ENCODE data around the gene GNB2.

Gene GNB2

DNA sequence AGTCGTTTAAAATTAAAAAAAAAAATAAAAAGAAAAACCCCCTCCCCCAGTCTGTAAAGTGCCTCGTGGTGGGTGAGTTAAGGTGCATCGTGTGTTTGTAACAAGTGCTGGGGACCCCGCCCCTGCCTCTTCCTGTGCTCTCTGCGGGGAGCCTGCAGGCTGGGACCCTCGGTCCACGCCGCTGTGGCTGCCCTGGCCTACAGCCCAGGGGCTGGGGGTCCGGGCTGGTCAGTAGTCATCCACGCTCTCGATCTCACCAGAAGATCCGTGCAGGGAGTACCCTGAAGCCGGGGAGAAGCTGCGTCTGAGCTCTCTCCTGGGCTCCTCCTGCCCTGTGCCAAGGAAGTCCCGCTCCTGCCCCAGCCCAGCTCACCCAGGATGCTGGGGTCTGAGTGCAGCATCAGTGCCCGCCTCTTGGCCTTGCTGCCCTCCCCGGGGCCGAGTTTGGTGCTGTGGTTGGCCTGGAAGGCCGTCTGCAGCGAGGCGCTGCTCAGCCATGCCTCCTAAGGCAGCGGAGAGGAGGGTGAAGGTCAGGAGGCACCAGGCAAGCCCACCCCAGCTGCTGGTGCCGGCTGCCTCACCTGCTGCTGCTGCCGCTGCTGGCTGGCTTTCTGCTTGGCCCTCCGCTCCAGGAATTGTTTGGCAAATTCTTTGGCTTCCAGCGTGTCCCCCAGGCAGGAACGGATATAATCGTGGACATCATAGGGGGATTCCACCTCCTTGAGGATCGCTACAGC lies 8.1 kb downstream of the GNB2 start:
- no peak for DNase-seq (ENCODE audit: low spot score)

DNA sequence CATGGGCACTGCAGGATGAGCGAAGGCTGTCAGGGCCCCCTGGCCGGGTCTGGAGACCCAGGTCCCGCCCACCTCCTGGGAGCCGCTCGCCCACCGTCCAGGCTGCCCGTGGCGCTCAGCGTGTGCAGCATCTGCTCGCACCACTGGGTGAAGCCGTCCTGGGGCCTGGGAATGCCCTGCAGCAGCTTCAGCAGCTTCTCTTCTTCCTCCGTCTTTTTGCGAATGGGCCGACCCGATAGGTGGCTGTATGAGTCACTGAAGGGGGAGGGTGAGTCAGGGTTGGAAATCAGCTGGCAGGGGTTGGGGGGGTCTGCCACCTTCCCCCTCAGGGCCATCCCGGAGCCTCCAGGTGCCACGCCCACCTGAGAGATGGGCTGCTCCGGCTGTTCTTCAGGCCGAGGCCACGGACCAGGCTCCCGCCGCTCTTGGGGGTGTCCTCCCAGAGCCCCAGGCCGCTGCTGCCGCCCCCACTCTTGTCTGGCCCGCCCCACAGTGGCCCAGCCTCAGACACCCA lies 8.7 kb downstream of the GNB2 start:
- DNase-seq (ENCODE audit: low spot score): no peak

DNA sequence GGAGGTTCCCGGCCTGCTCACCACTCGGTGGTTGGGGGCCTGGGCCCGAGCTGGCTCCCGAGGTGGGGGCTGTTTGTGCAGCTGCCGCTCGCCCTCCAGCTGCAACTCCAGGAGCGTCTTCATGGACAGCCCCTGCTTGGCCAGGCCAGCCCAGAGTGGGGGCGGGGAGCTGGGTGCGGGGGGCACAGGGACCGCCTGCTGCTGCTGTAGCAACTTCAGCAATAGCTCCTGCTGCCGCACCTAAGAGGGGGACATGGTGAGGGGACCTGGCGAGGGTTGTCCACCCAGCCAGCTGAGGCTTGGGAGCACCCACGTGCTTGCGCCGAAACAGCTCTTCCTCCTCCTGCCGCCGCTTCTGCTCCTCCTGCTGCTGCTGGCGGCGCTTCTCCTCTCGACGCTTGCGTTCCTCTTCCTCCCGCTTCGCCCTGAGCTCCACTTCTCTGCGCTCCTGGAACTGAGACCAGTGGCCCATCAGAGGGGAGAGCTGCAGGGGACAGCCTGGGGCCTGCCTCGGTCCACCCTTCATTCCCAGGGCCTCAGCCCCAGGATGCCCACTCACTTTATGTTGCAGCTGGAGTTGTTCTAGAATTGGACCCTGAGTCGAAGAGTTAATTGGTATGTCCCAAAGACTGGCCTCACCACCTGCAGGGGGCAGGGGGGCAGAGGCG lies 9.6 kb downstream of the GNB2 start:
- no peak for DNase-seq (ENCODE audit: low spot score)

DNA sequence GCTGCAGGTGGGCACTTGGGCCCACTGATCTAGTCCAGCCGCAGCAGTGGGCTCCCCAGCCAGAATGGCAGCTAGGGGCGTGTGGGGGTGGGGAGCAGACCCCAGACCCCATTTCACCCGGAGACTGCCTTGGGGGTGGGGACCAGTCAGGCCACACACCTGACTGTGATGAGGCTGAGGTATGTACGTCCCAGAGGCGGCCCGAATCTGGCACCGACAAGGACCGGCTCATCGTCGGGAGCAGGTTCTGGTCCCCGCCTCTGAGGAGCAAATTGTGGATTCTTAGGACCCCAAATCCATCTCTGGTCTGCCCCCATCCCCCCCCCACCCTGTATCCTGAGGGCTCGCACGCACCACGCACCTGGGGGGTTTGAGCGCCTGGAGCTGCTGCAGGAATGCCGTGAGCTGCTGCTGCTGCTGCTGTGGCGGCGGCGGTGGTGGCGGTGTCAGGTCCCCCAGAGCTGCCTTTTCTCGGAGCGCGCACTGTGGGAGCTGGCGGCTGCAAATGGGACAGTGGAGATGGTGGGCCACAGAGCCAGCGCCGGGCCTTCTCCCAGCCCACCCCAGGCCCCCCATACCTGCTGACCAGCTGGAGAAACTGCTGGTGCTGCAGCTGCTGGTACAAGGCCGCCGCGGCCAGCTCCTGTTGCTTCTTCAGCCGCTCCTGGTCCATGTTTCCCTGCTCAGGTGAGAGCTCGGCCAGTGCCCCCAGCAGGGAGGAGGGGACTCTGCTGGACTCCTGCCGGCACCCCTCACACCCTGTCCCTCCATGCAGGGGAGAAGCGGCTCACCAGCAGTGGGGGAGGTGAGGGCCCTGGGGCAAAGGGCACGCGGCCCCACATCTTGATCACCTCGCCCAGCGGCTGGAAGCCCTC lies 10.4 kb downstream of the GNB2 start:
- DNase-seq (ENCODE audit: low spot score): no peak

DNA sequence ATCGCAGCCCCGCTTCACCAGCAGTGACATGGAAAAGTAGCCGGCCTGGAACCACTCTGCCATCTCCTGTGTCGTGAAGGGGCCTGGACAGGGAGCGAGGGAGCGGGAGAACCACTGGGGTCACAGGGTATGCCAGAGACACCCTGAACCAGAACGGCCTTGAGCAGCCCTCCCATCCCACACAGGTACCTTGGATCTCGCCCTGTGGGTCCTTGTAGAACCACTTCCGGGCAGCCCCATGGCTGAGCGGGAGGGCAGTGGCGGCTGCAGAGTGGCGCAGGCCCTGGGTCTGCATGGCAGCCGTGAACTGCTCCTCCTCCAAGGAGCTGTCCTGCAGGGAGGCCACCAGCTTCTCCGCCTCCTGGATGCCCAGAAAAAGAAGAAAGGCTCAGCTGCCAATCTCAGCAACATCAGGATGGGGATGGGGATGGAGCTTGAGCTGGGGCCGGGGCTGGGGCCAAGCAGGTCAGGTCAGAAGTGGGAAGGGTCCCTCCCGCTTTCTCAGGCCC lies 11.0 kb downstream of the GNB2 start:
- DNase-seq (ENCODE audit: low spot score): no peak

DNA sequence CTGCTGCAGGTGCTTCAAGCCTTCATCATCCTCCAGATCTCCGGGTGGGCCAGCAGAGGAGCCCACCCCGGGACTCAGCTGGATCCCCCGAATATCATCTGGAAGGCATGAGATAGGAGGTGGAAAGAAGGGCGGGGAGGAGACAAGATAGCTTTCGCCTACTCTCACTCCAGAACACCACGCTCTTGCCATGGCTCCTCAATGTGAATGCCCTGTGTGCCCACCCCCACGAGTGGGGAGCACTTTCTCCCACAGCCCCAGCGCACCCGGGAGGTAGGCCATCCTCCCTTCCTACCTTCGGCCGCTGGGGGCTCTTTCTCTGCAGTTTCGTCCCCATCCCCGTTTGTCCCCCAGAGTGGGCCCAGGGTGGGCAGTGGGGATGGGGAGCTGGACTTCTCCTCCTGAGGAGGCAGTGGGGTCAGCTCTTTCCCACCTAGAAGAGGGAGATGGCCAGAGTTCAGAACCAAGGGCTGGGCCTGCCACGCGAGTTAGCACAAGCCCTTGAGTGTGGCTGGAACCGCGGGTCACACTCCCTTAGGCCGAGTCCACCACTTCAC lies 11.6 kb downstream of the GNB2 start:
- no peak for DNase-seq (ENCODE audit: low spot score)

DNA sequence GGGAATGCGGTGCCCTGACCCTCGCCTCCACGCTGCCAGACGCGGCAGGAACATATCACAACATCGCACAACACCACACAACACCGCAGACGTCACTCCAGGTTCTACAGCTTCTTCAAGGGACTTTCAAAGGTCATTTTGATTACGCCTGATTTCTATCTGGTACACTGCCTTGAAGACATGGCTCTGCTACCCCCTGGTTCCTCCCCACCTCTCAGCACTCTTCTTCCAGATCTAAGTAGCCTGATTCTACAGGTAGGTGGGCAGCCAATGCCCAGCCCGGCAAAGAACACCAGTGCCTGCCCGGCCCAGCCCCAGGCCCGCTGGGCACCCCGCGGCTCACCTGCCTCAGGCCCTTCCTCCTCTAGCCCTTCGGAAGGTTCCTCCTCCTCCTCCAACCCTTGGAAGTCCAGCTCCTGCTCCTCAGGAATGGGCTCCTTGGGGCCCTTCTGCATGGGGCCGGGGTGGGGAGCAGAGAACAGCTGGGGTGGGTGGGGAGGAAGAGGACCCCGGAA lies 12.1 kb downstream of the GNB2 start:
- DNase-seq (ENCODE audit: low spot score): no peak

DNA sequence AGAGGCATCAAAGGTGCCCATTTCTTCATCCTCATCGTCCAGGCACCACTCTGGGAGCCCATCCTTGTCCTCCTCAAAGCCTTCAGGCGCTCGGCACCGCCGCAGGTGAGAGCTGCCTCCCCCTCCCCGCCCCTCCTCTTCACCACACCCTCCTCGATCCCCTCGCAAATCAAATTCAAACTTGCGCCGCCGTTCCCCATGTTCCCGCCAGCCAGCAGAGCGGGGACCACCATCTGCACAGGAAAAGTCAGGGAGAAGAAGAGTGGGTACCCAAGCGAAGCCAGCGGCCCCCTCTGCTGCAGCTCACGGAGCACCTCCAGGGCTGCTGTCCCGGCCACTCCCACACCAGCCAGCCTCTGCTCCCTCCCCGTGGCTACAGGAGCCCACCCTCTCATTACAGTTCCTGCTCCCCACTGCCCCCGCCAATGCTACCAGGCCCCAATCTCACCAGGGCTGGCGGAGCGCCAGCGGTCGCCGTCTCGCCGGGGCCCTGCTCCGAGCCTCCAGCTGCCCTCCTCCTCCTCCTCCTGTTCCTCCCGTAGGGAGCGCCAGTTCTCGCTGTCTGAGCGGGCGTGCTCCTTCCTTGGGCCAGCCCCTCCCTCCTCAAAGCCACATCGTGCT lies 12.8 kb downstream of the GNB2 start:
- DNase-seq (ENCODE audit: low spot score): no peak

DNA sequence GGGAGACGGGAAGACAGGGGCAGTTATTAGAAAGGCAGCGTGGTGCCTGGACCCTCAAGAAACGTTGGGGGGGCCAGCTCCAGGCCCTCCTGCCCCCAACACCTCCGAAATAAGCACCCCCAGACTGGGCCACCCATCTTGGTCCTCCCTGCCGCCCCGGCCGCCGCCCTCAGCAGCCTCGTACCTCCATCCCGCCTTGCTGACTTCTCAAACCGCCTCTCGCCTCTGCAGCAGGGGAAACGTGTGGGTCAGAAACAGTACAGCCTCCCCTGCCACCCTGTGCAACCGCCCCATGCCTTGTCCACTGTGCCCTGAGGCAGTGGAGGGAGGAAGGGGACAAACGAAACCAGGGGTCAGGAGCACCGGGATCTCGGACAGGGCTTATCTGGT lies 13.3 kb downstream of the GNB2 start:
- DNase-seq (ENCODE audit: low spot score): no peak

DNA sequence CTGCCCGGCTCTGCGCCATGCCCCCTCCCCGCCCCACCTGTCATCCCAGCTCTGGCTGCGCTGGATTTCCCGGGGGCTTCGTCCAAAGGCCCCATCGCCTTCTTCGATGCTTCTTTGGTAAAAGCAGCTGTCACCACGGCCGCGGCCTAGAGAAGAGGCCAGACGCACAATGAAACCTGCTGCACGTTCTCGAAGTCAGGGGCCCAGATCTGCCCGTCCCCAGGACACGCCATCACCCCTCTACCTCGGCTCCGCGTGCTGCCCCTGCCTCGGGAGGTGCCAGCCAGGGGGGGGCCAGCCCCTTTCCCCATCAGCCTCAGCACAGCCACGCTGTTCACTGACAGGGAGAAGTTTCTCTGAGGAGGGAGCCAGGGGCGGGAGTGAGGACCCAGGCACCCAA lies 13.7 kb downstream of the GNB2 start:
- no peak for DNase-seq (ENCODE audit: low spot score)

DNA sequence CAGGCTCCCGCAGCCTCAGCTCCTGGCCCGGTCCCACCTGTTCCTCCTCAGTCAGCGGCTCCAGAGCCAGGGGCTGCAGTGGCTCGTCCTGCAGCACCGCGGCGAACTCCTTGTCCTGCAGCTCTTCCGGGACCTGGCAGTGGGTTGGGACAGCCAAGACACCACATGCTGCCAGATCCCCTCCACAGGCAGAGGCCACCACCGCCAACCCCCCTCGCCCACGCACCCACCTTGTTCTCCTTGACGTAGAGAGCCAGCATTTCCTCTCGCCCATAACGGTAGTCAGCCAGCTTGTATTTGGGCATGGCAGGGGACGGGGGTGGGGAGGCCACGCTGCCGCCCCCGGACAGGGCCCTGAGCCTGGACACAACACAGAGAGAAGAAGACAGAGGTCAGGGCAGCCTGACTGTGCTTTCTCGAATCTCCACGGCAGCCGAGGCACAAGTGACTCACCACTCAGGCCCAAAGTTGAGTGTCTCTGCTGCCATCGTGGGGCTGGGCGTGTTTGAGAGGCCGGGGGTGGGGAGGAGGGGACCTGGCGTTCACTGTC lies 14.3 kb downstream of the GNB2 start:
- no peak for DNase-seq (ENCODE audit: low spot score)

DNA sequence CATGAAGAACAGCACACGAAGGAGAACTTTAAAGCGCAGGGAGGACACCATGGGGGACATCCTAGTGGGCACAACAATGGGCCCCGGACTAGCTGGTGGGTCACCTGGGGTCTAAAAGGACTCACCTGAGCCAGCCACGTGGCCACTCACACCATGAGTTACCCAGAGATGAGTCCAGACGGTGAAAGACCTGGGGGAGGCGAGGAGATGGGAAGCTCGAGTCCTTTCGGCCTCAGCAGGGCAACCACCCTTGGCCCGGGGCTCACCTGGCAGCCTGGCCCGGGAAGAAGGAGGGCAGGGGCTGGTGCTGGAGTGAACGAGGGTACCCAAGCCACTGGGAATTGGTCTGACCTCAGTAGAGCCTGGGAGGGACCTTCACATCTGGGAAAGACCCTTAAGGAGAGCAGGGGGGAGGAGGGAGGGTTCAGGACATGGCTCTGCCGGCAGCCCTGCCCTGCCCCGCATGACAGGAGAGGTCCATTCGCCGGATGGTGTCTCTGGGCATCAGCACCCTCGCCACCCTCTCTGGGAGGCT lies 14.9 kb downstream of the GNB2 start:
- no peak for DNase-seq (ENCODE audit: low spot score)

DNA sequence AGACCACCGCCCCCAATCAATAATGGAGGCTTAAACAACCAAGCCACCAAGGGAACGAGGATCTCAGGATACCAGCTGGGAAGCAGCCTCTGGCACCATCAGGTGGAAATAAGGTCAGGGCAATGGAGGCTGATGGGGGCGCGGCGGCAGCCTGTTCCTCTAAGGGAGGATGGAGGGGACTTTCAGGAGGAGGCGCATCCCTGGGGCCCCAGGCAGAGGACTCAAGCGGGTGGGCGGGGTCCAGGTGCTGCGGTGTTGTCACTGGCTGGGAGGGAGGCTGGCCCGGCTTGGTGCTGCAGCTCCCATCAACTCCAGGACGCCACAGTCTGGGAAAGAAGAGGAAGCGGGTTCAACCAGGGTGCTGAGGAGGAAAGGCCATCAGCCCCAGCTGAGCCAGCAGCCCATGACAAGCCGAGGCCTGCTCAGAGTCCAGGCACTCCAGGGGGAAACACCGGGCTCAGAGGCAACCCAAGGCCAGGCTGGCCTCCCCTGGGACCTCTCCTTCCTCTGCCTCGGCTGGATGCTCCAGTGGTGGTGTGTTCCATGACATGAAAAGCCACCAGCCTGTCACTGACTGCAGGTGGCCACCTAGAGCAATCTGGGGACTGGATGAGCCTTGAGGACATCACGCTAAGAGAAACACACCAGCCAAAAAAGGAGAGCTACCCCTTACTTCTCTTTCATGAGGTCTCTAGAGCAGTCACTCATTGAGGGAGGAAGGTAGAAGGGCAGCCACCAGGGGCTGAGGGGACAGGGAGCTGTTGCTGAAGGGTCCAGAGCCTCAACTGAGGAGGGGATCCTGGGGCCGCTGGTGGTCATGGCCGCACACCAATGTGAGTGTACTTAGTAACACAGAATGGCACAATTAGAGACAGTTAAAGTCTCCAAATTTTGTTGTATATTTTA lies 15.9 kb downstream of the GNB2 start:
- no peak for DNase-seq (ENCODE audit: low spot score)

DNA sequence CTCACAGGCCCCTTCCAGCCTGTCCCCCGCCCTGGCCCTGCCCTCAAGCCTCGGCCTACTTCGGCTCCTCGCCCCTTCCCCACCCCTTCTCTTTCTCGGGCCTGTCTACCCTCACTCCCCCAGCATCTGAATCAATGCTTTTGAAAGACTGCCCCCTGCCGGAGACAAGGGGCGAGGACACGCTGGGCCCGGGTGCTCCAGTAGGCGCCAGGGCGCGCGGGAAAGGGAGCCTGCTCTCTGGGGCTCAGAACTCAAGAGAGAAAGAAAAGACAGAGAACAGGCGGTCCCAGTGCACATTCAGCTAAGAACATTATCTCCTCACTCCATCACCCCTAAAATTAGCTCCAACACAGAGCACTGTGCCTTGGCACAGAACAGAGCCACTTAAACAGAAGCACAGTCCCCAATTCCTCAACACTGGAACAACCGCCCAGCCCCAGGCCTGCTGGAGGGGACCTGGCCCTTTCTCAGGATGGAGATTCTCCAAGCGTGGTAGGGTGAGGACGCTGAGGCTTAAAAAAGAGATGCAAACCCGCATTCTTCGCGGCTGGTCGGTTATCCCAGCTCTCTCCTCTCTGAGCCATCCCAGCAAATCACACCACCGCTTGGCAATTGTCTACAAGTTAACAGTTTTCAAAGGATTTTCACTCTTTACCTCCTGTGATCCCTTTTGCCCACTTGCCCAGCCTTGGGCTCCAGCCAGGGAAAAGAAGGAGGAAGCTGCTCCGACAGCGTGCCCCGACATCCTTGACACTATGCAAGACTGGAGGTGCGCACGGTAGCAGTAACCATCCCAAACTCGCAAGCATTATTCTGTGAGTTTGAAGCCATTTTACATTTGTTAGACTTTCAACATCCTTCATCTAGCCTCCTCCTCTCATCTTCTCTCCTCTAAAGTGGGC lies 18.4 kb downstream of the GNB2 start:
- DNase-seq (ENCODE audit: low spot score): peak; percentile 93

DNA sequence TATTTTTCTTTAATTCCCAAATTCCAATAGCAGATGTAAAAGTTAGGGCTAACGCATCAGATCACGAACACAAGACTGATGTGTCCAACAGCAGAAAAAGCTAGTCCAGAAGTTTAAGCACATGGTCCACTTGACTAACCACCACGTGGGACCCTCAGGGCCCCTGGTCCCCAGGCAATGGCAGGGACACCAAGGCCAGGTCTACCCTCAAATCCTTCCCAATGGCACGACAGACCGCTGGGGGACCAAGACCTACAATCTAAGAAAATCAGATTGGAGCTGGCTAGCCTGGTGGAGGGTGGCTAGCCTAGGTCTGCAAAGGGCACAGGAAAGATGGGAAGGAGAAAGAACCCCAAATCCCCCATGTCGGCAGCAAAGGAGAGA lies 19.0 kb downstream of the GNB2 start:
- DNase-seq (ENCODE audit: low spot score): no peak

DNA sequence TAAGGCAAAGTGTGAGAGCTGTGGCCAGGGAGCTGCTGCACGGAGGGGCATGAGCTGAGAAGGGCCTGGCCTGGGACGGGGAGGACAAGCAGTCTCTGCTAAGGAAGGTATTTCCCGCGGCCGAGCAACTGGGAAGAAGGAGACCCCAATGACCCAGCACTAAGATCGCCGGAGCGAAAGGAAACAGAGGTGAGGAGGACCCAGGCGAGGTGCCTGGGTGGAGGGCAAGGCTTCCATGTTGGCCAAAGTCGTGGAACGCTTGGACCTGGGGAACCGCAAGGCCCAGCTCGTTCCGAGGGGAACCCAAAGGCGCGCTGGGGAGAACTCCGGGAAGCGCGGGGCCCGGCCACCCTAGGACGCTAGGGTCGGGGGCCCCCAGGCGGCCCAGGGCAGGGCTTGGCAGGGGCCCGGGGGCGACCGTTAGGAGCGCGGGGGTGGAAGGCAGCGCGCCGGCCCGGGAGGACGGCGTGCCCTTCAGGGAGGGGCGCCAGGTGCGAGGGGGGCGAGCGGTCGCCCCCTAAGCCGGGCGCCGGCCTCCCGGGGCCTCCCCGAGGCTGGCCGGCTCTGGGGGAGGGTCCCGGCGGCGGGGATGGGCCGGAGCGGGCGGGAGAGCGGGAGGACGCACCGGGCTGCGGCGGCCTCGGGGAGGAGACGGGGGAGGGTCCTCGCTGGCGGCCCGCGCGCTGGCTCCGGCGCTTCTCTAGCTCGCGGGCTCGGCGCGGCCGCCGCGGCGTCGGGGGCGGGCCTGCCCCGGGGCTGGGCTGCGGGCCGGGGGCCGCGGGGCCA lies 20.0 kb downstream of the GNB2 start:
- no peak for DNase-seq (ENCODE audit: low spot score)

DNA sequence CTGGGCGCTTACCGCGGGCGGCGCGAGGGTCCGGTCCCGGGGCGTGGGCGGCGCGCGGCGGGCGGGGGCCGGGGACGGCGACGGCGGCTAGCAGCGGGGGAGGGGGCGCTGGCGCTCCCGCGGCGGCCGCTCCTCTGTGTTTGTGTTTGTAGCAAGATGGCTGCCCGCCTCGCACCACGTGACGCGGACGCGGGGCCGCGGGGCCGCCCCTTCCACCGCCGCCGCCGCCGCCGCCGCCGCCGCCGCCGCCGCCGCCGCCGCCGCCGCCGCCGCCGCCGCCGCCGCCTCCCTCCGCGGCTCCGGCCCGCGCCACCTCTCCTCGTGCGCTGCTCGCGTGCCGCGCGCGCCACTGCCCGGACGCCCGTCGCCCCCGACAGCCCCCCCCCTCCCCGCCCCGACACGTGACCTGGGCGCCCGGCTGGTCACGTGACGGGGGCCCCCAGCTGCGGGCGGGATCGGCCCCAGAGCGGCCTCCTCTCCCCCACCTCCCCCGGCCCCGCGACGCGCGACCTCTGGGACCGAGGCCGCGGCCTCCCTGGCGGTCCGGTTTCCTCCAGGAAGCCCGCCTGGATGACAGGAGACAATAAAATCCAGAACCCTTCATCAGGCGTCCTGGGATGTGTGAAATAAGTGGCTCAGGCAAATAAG lies 20.7 kb downstream of the GNB2 start, which contains the start of gene GIGYF1:
Gene GIGYF1, minus strand, starts transcription at position 153 of the 648 bp plus-strand sequence. CDS start 6,012 bp downstream, outside the sequence.
- DNase-seq (ENCODE audit: low spot score): peak; percentile 86

Measured in ecto neural progenitor cell (in vitro differentiated cells).